Ovary (tissue), 3 donors: ENCODE data around the gene GSG1L.

Source experiments
- CTCF ChIP-seq, 3 donors: fragments of 450-650 bp in 2 of 3; fragments of 200-600 bp in 1 of 3; IDR thresholded peaks; one replicate each; pipeline versions ENCODE4 v1.5.1 to v1.8.0; 2016 to 2022; ENCODE audit warnings: antibody characterized with exemption in 3 of 3, mild to moderate bottlenecking in 1 of 3
- EP300 ChIP-seq: sonication (generic); formaldehyde crosslinking; IDR thresholded peaks from one replicate; pipeline ENCODE4 v1.6.1; 2017; ENCODE audit warnings: antibody characterized with exemption
- POLR2A ChIP-seq: fragments of 450-650 bp; IDR thresholded peaks from one replicate; pipeline ENCODE4 v1.6.1; 2017; ENCODE audit warnings: antibody characterized with exemption, mild to moderate bottlenecking, moderate library complexity
- donor health status: DM: no; HTN: no; CAD: no.

DNA sequence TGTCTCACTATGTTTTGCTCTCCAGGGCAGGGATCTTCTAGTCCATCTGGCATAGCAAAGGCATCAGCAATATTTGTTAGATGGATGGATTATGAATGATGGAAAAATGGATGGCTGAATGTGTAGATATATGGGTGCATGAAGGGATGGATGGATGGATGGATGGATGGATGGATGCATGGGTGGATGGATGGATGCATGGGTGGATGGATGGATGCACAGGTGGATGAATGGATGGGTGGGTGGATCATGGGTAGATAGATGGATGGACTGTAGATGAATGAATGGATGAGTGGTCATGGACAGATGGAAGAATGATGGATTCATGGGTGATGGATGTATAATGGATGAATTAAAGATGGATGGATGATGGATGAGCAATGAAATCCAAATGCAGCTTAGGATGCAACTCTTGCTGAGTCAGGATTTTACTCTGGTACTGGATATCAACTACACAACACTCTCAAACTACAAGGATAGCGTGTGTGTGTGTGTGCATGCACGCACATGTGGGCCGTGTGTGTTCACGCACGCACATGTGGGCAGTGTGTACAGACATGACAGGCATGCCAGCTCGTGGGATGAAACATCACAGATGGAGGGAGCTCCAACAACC is 34.0 kb downstream of the GSG1L start:
- TF ChIP-seq CTCF (IDR thresholded peaks at IDR 0.05) (no peak), POLR2A (no peak), EP300 (no peak)
